AML-193 (cell line): ENCODE data around the gene SLC5A7.

Experiments
- DNase-seq, 2 experiments: peaks; one replicate each; lab custom pipeline; 2025; lab: John Stamatoyannopoulos, UW

The SLC5A7 gene

GRCh38 chr2:107986278-107987217, at the start of gene SLC5A7:
Gene SLC5A7 (plus strand): TSS chr2:107986524. CDS start chr2:107988156, 1,632 bp downstream.
- DNase-seq, result no peak

GRCh38 chr2:107961395-107961794, 24.9 kb upstream of the SLC5A7 start:
- no peak for DNase-seq

- DNase-seq, result no peak
Measured at GRCh38 chr2:107964185-107964584, 22.1 kb upstream of the SLC5A7 start.

- no peak for DNase-seq
Measured at GRCh38 chr2:107984707-107985106, 1.6 kb upstream of the SLC5A7 start.

GRCh38 chr2:107988108-107988507, 1.8 kb downstream of the SLC5A7 start:
- DNase-seq, result no peak

GRCh38 chr2:107989445-107989844, 3.1 kb downstream of the SLC5A7 start:
- DNase-seq, result no peak

GRCh38 chr2:107990718-107991117, 4.4 kb downstream of the SLC5A7 start:
- no peak for DNase-seq

GRCh38 chr2:107992069-107992468, 5.7 kb downstream of the SLC5A7 start:
- DNase-seq, result no peak

GRCh38 chr2:107999158-107999557, 12.8 kb downstream of the SLC5A7 start:
- DNase-seq, result no peak

GRCh38 chr2:108010912-108011591, 24.7 kb downstream of the SLC5A7 start:
- DNase-seq, result no peak

GRCh38 chr2:108013305-108013704, 27.0 kb downstream of the SLC5A7 start:
- DNase-seq, result no peak

- no peak for DNase-seq
Measured at GRCh38 chr2:108022628-108023027, 36.3 kb downstream of the SLC5A7 start.

- no peak for DNase-seq
Measured at GRCh38 chr2:108023776-108024175, 37.5 kb downstream of the SLC5A7 start.

- DNase-seq, result no peak
Measured at GRCh38 chr2:108026092-108026794, 39.9 kb downstream of the SLC5A7 start.

GRCh38 chr2:108029496-108029895, 43.2 kb downstream of the SLC5A7 start:
- no peak for DNase-seq

GRCh38 chr2:108029912-108030311, 43.6 kb downstream of the SLC5A7 start:
- no peak for DNase-seq

GRCh38 chr2:108031471-108031941, 45.2 kb downstream of the SLC5A7 start:
- DNase-seq, result no peak

GRCh38 chr2:108034843-108035242, 48.5 kb downstream of the SLC5A7 start:
- DNase-seq, result no peak

- no peak for DNase-seq
Measured at GRCh38 chr2:108048752-108049151, 62.4 kb downstream of the SLC5A7 start.

GRCh38 chr2:108058576-108059137, 72.3 kb downstream of the SLC5A7 start:
- no peak for DNase-seq

GRCh38 chr2:108061439-108062042, 75.2 kb downstream of the SLC5A7 start:
- no peak for DNase-seq
